Measurements from ENCODE around the gene CACNA1A.

- TF ChIP-seq POLR2AphosphoS5 (IDR thresholded peaks at IDR 0.05; ENCODE audit: low read depth, low read length) (no peak), POLR2A (IDR thresholded peaks at IDR 0.05; ENCODE audit: low read depth, low read length) (no peak), TAF1 (IDR thresholded peaks at IDR 0.05; ENCODE audit: borderline replicate concordance, low read depth, low read length) (no peak)
Observed at GRCh38 chr19:13319526-13319925, 186.8 kb downstream of the CACNA1A start.
